HCT116 (cell line): Measurements from ENCODE around the gene FAM53B. TPM values are rescaled to one million over a fixed set of nuclear protein-coding genes. Genes with fewer than 3 reads are reported as not detected.

Source experiments
- ATAC-seq: fragments of 200-7000 bp; cut with Tn5 transposase; 2 replicates; pipeline ENCODE4 v1.9.1; 2020; ENCODE audit warnings: mild to moderate bottlenecking, moderate library complexity
- BruUV-seq: library from RNA; stranded (reverse); fragments of 400-500 nt; replicated peaks from 2 replicates; lab custom pipeline; 2021; lab: Mats Ljungman, UMichigan
- CTCF ChIA-PET: fragments of 300-600 bp; sonication (Branson Sonifier 250); formaldehyde crosslinking; loops from one replicate; lab custom pipeline; 2021; ENCODE audit warnings: antibody characterized with exemption; lab: Charles Lee
- POLR2A ChIA-PET: fragments of 300-600, 350-600 bp; sonication (Branson Sonifier 250); formaldehyde crosslinking; loops from one replicate; lab custom pipeline; 2021; ENCODE audit warnings: antibody characterized with exemption; lab: Charles Lee
- RAD21 ChIA-PET, 2 experiments: fragments of 300-600 bp; sonication (Branson Sonifier 250); formaldehyde crosslinking; loops; one replicate each; lab custom pipeline; 2023; ENCODE audit warnings: low total read pairs in 2 of 2; ENCODE audit not compliant: uncharacterized antibody in 2 of 2, unreplicated experiment in 2 of 2, low non-redundant PET in 1 of 2; lab: Charles Lee
- DNase-seq: peaks from one replicate; pipeline ENCODE4 v3.0.0-alpha.2; 2010; ENCODE audit warnings: low read depth, low spot score
- H2AFZ ChIP-seq: fragments of 200-600 bp; shearing (Covaris generic), sonication (generic); 2 replicates; pipeline ENCODE4 v1.6.1; 2017; ENCODE audit warnings: low read depth, mixed run types, mixed read lengths, antibody characterized with exemption, low read length; ENCODE audit not compliant: poor library complexity, severe bottlenecking
- H3K27ac ChIP-seq: 2 replicates; pipeline ENCODE4 v1.5.1; 2012; ENCODE audit warnings: low read depth, low read length
- H3K27me3 ChIP-seq: fragments of 200-600 bp; sonication (generic); 2 replicates; pipeline ENCODE4 v1.6.1; 2016; ENCODE audit warnings: mixed run types, low read length, mixed read lengths; ENCODE audit not compliant: insufficient read depth
- H3K36me3 ChIP-seq, 2 experiments: fragments of 200-500 bp in 1 of 2; fragments of 200-600 bp in 1 of 2; sonication (Bioruptor generic) in 1 of 2; sonication (generic) in 1 of 2; 2 replicates each; pipeline versions ENCODE4 v1.5.1 to v1.6.1; 2014 to 2016; ENCODE audit warnings: low read length in 2 of 2, inconsistent platforms in 1 of 2, mixed read lengths in 1 of 2, mixed run types in 1 of 2; ENCODE audit not compliant: insufficient read depth in 2 of 2, control insufficient read depth in 1 of 2
- H3K4me1 ChIP-seq, 2 experiments: fragments of 200-600 bp in 1 of 2; sonication (generic) in 1 of 2; 2 replicates each; pipeline versions ENCODE4 v1.5.1 to v1.6.1; 2012 to 2017; ENCODE audit warnings: low read length in 2 of 2, inconsistent platforms in 1 of 2, mild to moderate bottlenecking in 1 of 2, mixed read lengths in 1 of 2, mixed run types in 1 of 2, moderate library complexity in 1 of 2; ENCODE audit not compliant: insufficient read depth in 2 of 2, control insufficient read depth in 1 of 2
- H3K4me2 ChIP-seq: fragments of 200-600 bp; sonication (generic); 2 replicates; pipeline ENCODE4 v1.6.1; 2017; ENCODE audit warnings: mixed run types, low read length, mixed read lengths
- H3K4me3 ChIP-seq, 2 experiments: fragments of 200-600 bp in 1 of 2; sonication (generic) in 1 of 2; replicated peaks in 1 of 2; 2 replicates each; pipeline ENCODE4 v1.5.1; 2011 to 2016; ENCODE audit warnings: low read length in 2 of 2, control low read depth in 1 of 2, low read depth in 1 of 2, mild to moderate bottlenecking in 1 of 2, mixed read lengths in 1 of 2, mixed run types in 1 of 2
- H3K79me2 ChIP-seq: fragments of 200-600 bp; sonication (generic); 2 replicates; pipeline ENCODE4 v1.6.1; 2017; ENCODE audit warnings: mild to moderate bottlenecking, mixed run types, low read length, moderate library complexity, mixed read lengths; ENCODE audit not compliant: insufficient read depth
- H3K9ac ChIP-seq: fragments of 200-600 bp; sonication (generic); 2 replicates; pipeline ENCODE4 v1.6.1; 2016; ENCODE audit warnings: low read length, mixed read lengths
- H3K9me2 ChIP-seq: fragments of 200-600 bp; sonication (generic), shearing (Covaris generic); 2 replicates; pipeline ENCODE4 v1.6.1; 2017; ENCODE audit warnings: mixed run types, mild to moderate bottlenecking, moderate library complexity; ENCODE audit not compliant: insufficient read depth
- H3K9me3 ChIP-seq, 2 experiments: fragments of 200-500 bp in 1 of 2; fragments of 200-600 bp in 1 of 2; sonication (Bioruptor generic) in 1 of 2; sonication (generic) in 1 of 2; 2 replicates each; pipeline ENCODE4 v1.6.1; 2014 to 2017; ENCODE audit warnings: low read length in 2 of 2, mixed read lengths in 2 of 2, inconsistent platforms in 1 of 2, low read depth in 1 of 2, mild to moderate bottlenecking in 1 of 2, mixed run types in 1 of 2, moderate library complexity in 1 of 2; ENCODE audit not compliant: control insufficient read depth in 1 of 2, insufficient read depth in 1 of 2
- H4K20me1 ChIP-seq: fragments of 200-600 bp; sonication (generic), shearing (Covaris generic); 2 replicates; pipeline ENCODE4 v1.6.1; 2017; ENCODE audit warnings: mixed run types, mild to moderate bottlenecking, moderate library complexity; ENCODE audit not compliant: insufficient read depth
- ATF3 ChIP-seq: IDR thresholded peaks from 2 replicates; pipeline ENCODE4 v1.6.1; 2012
- CBX3 ChIP-seq: IDR thresholded peaks from 2 replicates; pipeline ENCODE4 v1.6.1; 2012; ENCODE audit warnings: low read depth
- CEBPB ChIP-seq: IDR thresholded peaks from 2 replicates; pipeline ENCODE4 v1.6.1; 2012; ENCODE audit warnings: low read depth
- CTCF ChIP-seq, 3 experiments: fragments of 200-600 bp in 1 of 3; sonication (generic) in 1 of 3; IDR thresholded peaks in 2 of 3; conservative IDR thresholded peaks in 1 of 3; 2 replicates each; pipeline ENCODE4 v1.5.1; 2012 to 2017; ENCODE audit warnings: low read depth in 2 of 3, low read length in 2 of 3, antibody characterized with exemption in 1 of 3, borderline replicate concordance in 1 of 3, control low read depth in 1 of 3, mild to moderate bottlenecking in 1 of 3, mixed read lengths in 1 of 3, mixed run types in 1 of 3, moderate library complexity in 1 of 3; ENCODE audit not compliant: insufficient read depth in 1 of 3
- EZH2 ChIP-seq: fragments of 200-600 bp; sonication (generic); IDR thresholded peaks from 2 replicates; pipeline ENCODE4 v1.6.1; 2017; ENCODE audit warnings: antibody characterized with exemption, mixed run types
- EZH2phosphoT487 ChIP-seq: fragments of 200-600 bp; IDR thresholded peaks from 2 replicates; pipeline ENCODE4 v1.6.1; 2018; ENCODE audit warnings: antibody characterized with exemption, borderline replicate concordance
- JUND ChIP-seq: IDR thresholded peaks from 2 replicates; pipeline ENCODE4 v1.6.1; 2012
- MAX ChIP-seq: IDR thresholded peaks from 2 replicates; pipeline ENCODE4 v1.6.1; 2012
- POLR2A ChIP-seq: IDR thresholded peaks from 2 replicates; pipeline ENCODE4 v1.7.0; 2011; ENCODE audit warnings: borderline replicate concordance; ENCODE audit not compliant: insufficient read depth, insufficient read length; ENCODE audit errors: extremely low read depth
- RAD21 ChIP-seq: IDR thresholded peaks from 2 replicates; pipeline ENCODE4 v1.6.1; 2012; ENCODE audit warnings: low read depth, mild to moderate bottlenecking
- SIN3A ChIP-seq: IDR thresholded peaks from 2 replicates; pipeline ENCODE4 v1.6.1; 2012; ENCODE audit warnings: low read depth
- SP1 ChIP-seq: IDR thresholded peaks from 2 replicates; pipeline ENCODE4 v1.6.1; 2012; ENCODE audit warnings: low read depth
- SRF ChIP-seq: IDR thresholded peaks from 2 replicates; pipeline ENCODE4 v1.6.1; 2012; ENCODE audit warnings: low read depth
- YY1 ChIP-seq: IDR thresholded peaks from 2 replicates; pipeline ENCODE4 v1.6.1; 2011; ENCODE audit warnings: low read length, low read depth, moderate library complexity, mild to moderate bottlenecking; ENCODE audit not compliant: insufficient replicate concordance; ENCODE audit errors: extremely low read depth
- ZFX ChIP-seq: fragments of 450-650 bp; IDR thresholded peaks from 2 replicates; pipeline ENCODE4 v1.6.1; 2017
- ZNF274 ChIP-seq: fragments of 200-500 bp; sonication (Bioruptor generic); IDR thresholded peaks from 2 replicates; pipeline ENCODE4 v1.6.1; 2014; ENCODE audit warnings: mild to moderate bottlenecking, low read depth, low read length, inconsistent platforms
- intact Hi-C: fragments of 100-400 bp; cut with micrococcal nuclease; formaldehyde crosslinking; loops from 2 replicates; pipeline ENCODE4 v1.10.0; 2022
- total RNA-seq: library from RNA; stranded (reverse); gene quantifications from one replicate; pipeline ENCODE4 v1.2.1, GENCODE V29; 2021; ENCODE audit not compliant: unreplicated experiment

FAM53B gene
- total RNA-seq, 1 experiment from 2014 or later, result 19.6 TPM

GRCh38 chr10:124660404-124661125 lies 83.6 kb downstream of the FAM53B start:
- intact Hi-C loops, result no loop called here
- POLR2A ChIA-PET, result no interaction called here
- no peak for TF ChIP-seq ZFX
- no peak for TF ChIP-seq CTCF (IDR thresholded peaks at IDR 0.05 in 2 of 3, conservative IDR thresholded peaks at IDR 0.05 in 1 of 3; ENCODE audit: borderline replicate concordance in 1 of 3, insufficient read depth in 1 of 3, low read depth in 2 of 3, low read length in 2 of 3)
- TF ChIP-seq EZH2phosphoT487, result no peak
- TF ChIP-seq SP1, result no peak
- no peak for TF ChIP-seq SRF
- TF ChIP-seq ATF3, result no peak
- no peak for TF ChIP-seq RAD21
- no peak for TF ChIP-seq JUND
- TF ChIP-seq POLR2A, result no peak
- TF ChIP-seq ZNF274, result no peak
- no peak for TF ChIP-seq MAX
- no peak for TF ChIP-seq YY1
- no peak for TF ChIP-seq SIN3A
- no peak for TF ChIP-seq CBX3
- no peak for TF ChIP-seq EZH2
- no peak for TF ChIP-seq CEBPB
- ATAC-seq (no peak), DNase-seq (no peak)
- Histone ChIP-seq H2AFZ (no peak overlapping the region), H3K4me3 (no peak overlapping the region), H3K4me2 (no peak overlapping the region), H3K9me3 (no peaks in the 10 kb centered on the region), H3K79me2 (no peaks in the 10 kb centered on the region; the same call in 1 of the 2 replicates), H3K9ac (no peak overlapping the region), H3K4me1 (no peaks in the 10 kb centered on the region), H3K36me3 (no peaks in the 10 kb centered on the region), H3K9me2 (no peaks in the 10 kb centered on the region), H3K27me3 (no peaks in the 10 kb centered on the region), H3K27ac (no peak overlapping the region), H4K20me1 (no peaks in the 10 kb centered on the region)
- RAD21 ChIA-PET, result no interaction called here
- no TSS peak for BruUV-seq
- CTCF ChIA-PET, result no interaction called here
